GM12878 (cell line): ENCODE data around the gene LSAMP. TPM values are rescaled to one million over a fixed set of nuclear protein-coding genes. Genes with fewer than 3 reads are reported as not detected.

Experiments used
- ATAC-seq: fragments of 200-7000 bp; cut with Tn5 transposase; 3 replicates; pipeline ENCODE4 v1.9.1; 2020; ENCODE audit warnings: mild to moderate bottlenecking, moderate library complexity
- BruUV-seq: library from RNA; stranded (reverse); fragments of 400-500 nt; replicated peaks from 2 replicates; lab custom pipeline; 2021; lab: Mats Ljungman, UMichigan
- CTCF ChIA-PET: fragments of 300-600 bp; sonication (Branson Sonifier 250); formaldehyde crosslinking; extraction: SDS; loops from one replicate; lab custom pipeline; 2021; ENCODE audit warnings: inconsistent platforms; lab: Yijun Ruan, JAX
- POLR2A ChIA-PET: fragments of 350-600 bp; formaldehyde crosslinking; extraction: SDS; loops from one replicate; lab custom pipeline; 2021; ENCODE audit warnings: inconsistent platforms; lab: Charles Lee
- RAD21 ChIA-PET: fragments of 300-600 bp; sonication (Branson Sonifier 250); formaldehyde crosslinking; loops from one replicate; lab custom pipeline; 2023; ENCODE audit warnings: antibody characterized with exemption; ENCODE audit not compliant: unreplicated experiment; lab: Charles Lee
- SMC1A ChIA-PET: fragments of 300-600 bp; sonication (Branson Sonifier 250); formaldehyde crosslinking; loops from one replicate; lab custom pipeline; 2023; ENCODE audit not compliant: unreplicated experiment, uncharacterized antibody; lab: Charles Lee
- DNase-seq: peaks from one replicate; pipeline ENCODE4 v3.0.0-alpha.2; 2011; ENCODE audit warnings: low read depth, low spot score
- FAIRE-seq: peaks from 3 replicates; lab custom pipeline; 2011; peaks lifted over from hg19 to GRCh38; lab: Jason Lieb, UNC
- H2AFZ ChIP-seq: 2 replicates; pipeline ENCODE4 v1.6.0; 2011; ENCODE audit warnings: low read depth, low read length, control low read depth; ENCODE audit not compliant: control insufficient read depth
- H3K27ac ChIP-seq: 2 replicates; pipeline ENCODE4 v1.5.1; 2011; ENCODE audit warnings: control low read depth; ENCODE audit not compliant: control insufficient read depth, insufficient read depth
- H3K27me3 ChIP-seq, 2 experiments: replicated peaks in 1 of 2; 2 replicates each; pipeline versions ENCODE4 v1.6.0 to v1.6.1; 2011; ENCODE audit warnings: low read length in 1 of 2; ENCODE audit not compliant: control insufficient read depth in 2 of 2, insufficient read depth in 2 of 2
- H3K36me3 ChIP-seq, 2 experiments: 2 replicates each; pipeline ENCODE4 v1.5.1; 2011; ENCODE audit warnings: low read length in 1 of 2; ENCODE audit not compliant: control insufficient read depth in 2 of 2, insufficient read depth in 2 of 2
- H3K4me1 ChIP-seq: 2 replicates; pipeline ENCODE4 v1.6.1; 2011; ENCODE audit warnings: mild to moderate bottlenecking, low read length, moderate library complexity, mixed read lengths; ENCODE audit not compliant: control insufficient read depth, insufficient read depth
- H3K4me2 ChIP-seq: 2 replicates; pipeline ENCODE4 v1.6.0; 2011; ENCODE audit warnings: control low read depth; ENCODE audit not compliant: control insufficient read depth, insufficient read depth
- H3K4me3 ChIP-seq: fragments of 200-600 bp; sonication (generic); 2 replicates; pipeline ENCODE4 v1.5.1; 2016
- H3K79me2 ChIP-seq: 2 replicates; pipeline ENCODE4 v1.6.0; 2011; ENCODE audit warnings: low read length; ENCODE audit not compliant: control insufficient read depth, insufficient read depth
- H3K9ac ChIP-seq: 2 replicates; pipeline ENCODE4 v1.8.0; 2011; ENCODE audit warnings: low read length, control low read depth, mixed read lengths; ENCODE audit not compliant: control insufficient read depth, insufficient read depth
- H3K9me3 ChIP-seq: replicated peaks from 3 replicates; pipeline ENCODE4 v1.5.1; 2011; ENCODE audit warnings: mild to moderate bottlenecking, low read length; ENCODE audit not compliant: control insufficient read depth, insufficient read depth
- H4K20me1 ChIP-seq: 2 replicates; pipeline ENCODE4 v1.6.0; 2011; ENCODE audit not compliant: control insufficient read depth, insufficient read depth
- BHLHE40 ChIP-seq, 2 experiments: fragments of 450-650 bp in 1 of 2; IDR thresholded peaks; 2 replicates each; pipeline ENCODE4 v1.6.1; 2011 to 2017; ENCODE audit warnings: low read depth in 2 of 2, borderline replicate concordance in 1 of 2, improper control_type of control experiment in 1 of 2, low read length in 1 of 2, mild to moderate bottlenecking in 1 of 2
- CREB1 ChIP-seq: IDR thresholded peaks from 2 replicates; pipeline ENCODE4 v1.6.1; 2012; ENCODE audit warnings: low read depth, mild to moderate bottlenecking, inconsistent platforms
- CREM ChIP-seq: IDR thresholded peaks from 2 replicates; pipeline ENCODE4 v1.6.1; 2014; ENCODE audit warnings: antibody characterized with exemption, low read depth
- FOXK2 ChIP-seq: fragments of 450-650 bp; IDR thresholded peaks from 2 replicates; pipeline ENCODE4 v1.6.1; 2017; ENCODE audit warnings: mild to moderate bottlenecking, moderate library complexity
- FOXM1 ChIP-seq: IDR thresholded peaks from 2 replicates; pipeline ENCODE4 v1.6.1; 2012; ENCODE audit warnings: low read depth, mild to moderate bottlenecking, inconsistent platforms, low read length, moderate library complexity
- RAD21 ChIP-seq: IDR thresholded peaks from 2 replicates; pipeline ENCODE4 v1.6.1; 2011; ENCODE audit warnings: mild to moderate bottlenecking, low read depth, low read length, moderate library complexity; ENCODE audit not compliant: insufficient read depth
- RFX5 ChIP-seq: IDR thresholded peaks from 2 replicates; pipeline ENCODE4 v1.6.1; 2011; ENCODE audit warnings: low read depth, low read length, improper control_type of control experiment
- RUNX3 ChIP-seq: IDR thresholded peaks from 2 replicates; pipeline ENCODE4 v1.6.1; 2012; ENCODE audit warnings: low read length, inconsistent platforms
- SMARCA5 ChIP-seq: fragments of 450-650 bp; IDR thresholded peaks from 2 replicates; pipeline ENCODE4 v1.6.1; 2017; ENCODE audit warnings: mild to moderate bottlenecking
- SMC3 ChIP-seq: IDR thresholded peaks from 2 replicates; pipeline ENCODE4 v1.6.1; 2011; ENCODE audit warnings: low read length, improper control_type of control experiment, borderline replicate concordance
- ZNF24 ChIP-seq: fragments of 450-650 bp; IDR thresholded peaks from 2 replicates; pipeline ENCODE4 v1.6.1; 2017; ENCODE audit warnings: antibody characterized with exemption, mild to moderate bottlenecking
- ZNF384 ChIP-seq: IDR thresholded peaks from 2 replicates; pipeline ENCODE4 v1.6.1; 2012; ENCODE audit warnings: low read depth, mild to moderate bottlenecking, low read length, improper control_type of control experiment, borderline replicate concordance
- WGBS: methylation state at CpG from one replicate; pipeline ENCODE4 v1.1.6; 2016; ENCODE audit warnings: low lambda C conversion rate; ENCODE audit not compliant: insufficient replicate concordance, insufficient coverage; ENCODE audit errors: missing lambda C conversion rate; 5-methylcytosine and 5-hydroxymethylcytosine counted together
- in situ Hi-C: fragments of 300-500 bp; cut with MboI; formaldehyde crosslinking; loops from 9 replicates; pipeline ENCODE4 v1.14.3; 2018; ENCODE audit warnings: mixed read lengths
- intact Hi-C: fragments of 100-400 bp; cut with micrococcal nuclease; formaldehyde crosslinking; loops from one replicate; pipeline ENCODE4 v1.14.2; 2022; ENCODE audit not compliant: unreplicated experiment
- polyA plus RNA-seq, 11 experiments: library from polyadenylated mRNA; depleted of rRNA in 4 of 11; unstranded in 6 of 11; stranded (reverse) in 5 of 11; fragments of >200 nt; fragmentation: Nextera tagmentation in 4 of 11; fragmentation: Illumina TruSeq in 1 of 11; extraction: Ambion mirVana in 4 of 11; extraction: Trizol in 1 of 11; gene quantifications; 1 replicate in 1 of 11; 2 replicates in 10 of 11; pipeline versions ENCODE4 v1.2.1 to v1.2.3, GENCODE V29; 2011 to 2016; ENCODE audit warnings: inconsistent platforms in 2 of 11, missing spikeins in 2 of 11, low read depth in 1 of 11
- total RNA-seq, 4 experiments: library from RNA; depleted of rRNA in 3 of 4; stranded (reverse); fragments of >200 nt in 3 of 4; fragmentation: Illumina TruSeq in 1 of 4; extraction: Trizol in 1 of 4; gene quantifications; 2 replicates each; pipeline versions ENCODE4 v1.2.1 to v1.2.3, GENCODE V29; 2013 to 2021
- TF ChIP-seq, protein P1 (sequence below): fragments of 450-650 bp; IDR thresholded peaks from 2 replicates; pipeline ENCODE4 v1.6.1; 2016; ENCODE audit warnings: mild to moderate bottlenecking
- TF ChIP-seq, protein P2 (sequence below): IDR thresholded peaks from 2 replicates; pipeline ENCODE4 v1.6.1; 2011; ENCODE audit warnings: low read depth, mild to moderate bottlenecking, low read length, moderate library complexity, borderline replicate concordance; ENCODE audit errors: extremely low read depth
- TF ChIP-seq, protein P3 (sequence below): fragments of 450-650 bp; IDR thresholded peaks from 2 replicates; pipeline ENCODE4 v1.6.1; 2017; ENCODE audit warnings: mild to moderate bottlenecking
- TF ChIP-seq, protein P4 (sequence below), 3 experiments: IDR thresholded peaks in 2 of 3; conservative IDR thresholded peaks in 1 of 3; 2 replicates each; pipeline ENCODE4 v1.5.1; 2011; ENCODE audit warnings: low read depth in 3 of 3, low read length in 3 of 3, mild to moderate bottlenecking in 3 of 3, control low read depth in 2 of 3, moderate library complexity in 2 of 3, inconsistent platforms in 1 of 3, mixed read lengths in 1 of 3; ENCODE audit not compliant: control insufficient read depth in 2 of 3, insufficient read depth in 1 of 3; ENCODE audit errors: extremely low read depth in 1 of 3

LSAMP gene
- total and polyA plus RNA-seq, 10 of the 15 experiments (the other 5 are each of a cell fraction or from before 2014, with no cell fraction given) = 2.0 to 12.7 (median 6.5) TPM

GRCh38 chr3:115819785-115820384 is 625.4 kb downstream of the LSAMP start:
- no peaks in the 10 kb centered on the region for H3K4me1 ChIP-seq
- H3K79me2 ChIP-seq = no peaks in the 10 kb centered on the region
- no peaks in the 10 kb centered on the region for H4K20me1 ChIP-seq
- no peak overlapping the region for H3K27ac ChIP-seq
- H3K27me3 ChIP-seq = no peaks in the 10 kb centered on the region
- no peak overlapping the region for H2AFZ ChIP-seq
- H3K4me3 ChIP-seq = no peak overlapping the region
- no peak overlapping the region for H3K4me2 ChIP-seq
- 22% methylated on average over 6 of the region's 6 CpGs for WGBS
- ATAC-seq (peak; percentile 96), DNase-seq (peak; percentile 45), FAIRE-seq (peak; percentile 89)
- in situ Hi-C loops (loop anchor here (25.0 kb wide), 1 partner anchor 983 kb away; no protein-coding TSS in a partner anchor), intact Hi-C loops (loop anchor here (5.0 to 10.0 kb wide), 3 partner anchors 725 to 985 kb away; no protein-coding TSS in a partner anchor)
- H3K36me3 ChIP-seq = no peaks in the 10 kb centered on the region
- ChIA-PET CTCF (interaction anchor here (0.9 to 2.3 kb wide), 7 partner anchors 10 to 937 kb away, joined by 3 to 20 read pairs (median 4); no protein-coding TSS in a partner anchor), SMC1A (interaction anchor here (0.9 to 1.5 kb wide), 4 partner anchors 15 to 126 kb away, joined by 3 to 7 read pairs (median 3); no protein-coding TSS in a partner anchor), POLR2A (no interaction called here), RAD21 (no interaction called here)
- H3K9me3 ChIP-seq = no peaks in the 10 kb centered on the region
- H3K9ac ChIP-seq = no peak overlapping the region
- no TSS peak for BruUV-seq
- TF ChIP-seq CREB1 (peak; percentile 54; the same call in 1 of the 2 replicates), SMARCA5 (0 out of 2 replicates have a peak, but pooled peaks have one; percentile 55), ZNF384 (peak; percentile 99), RUNX3 (peak; percentile 91), BHLHE40 (IDR thresholded peaks at IDR 0.05; ENCODE audit: borderline replicate concordance in 1 of 2, low read depth in 2 of 2, low read length in 1 of 2) (0 out of 4 replicates have a peak, but pooled peaks have one; percentile 15 to 24), CREM (0 out of 2 replicates have a peak, but pooled peaks have one; percentile 46), RAD21 (peak; percentile 79), FOXM1 (peak; percentile 66; the same call in 1 of the 2 replicates), FOXK2 (no peak), SMC3 (peak; percentile 89), RFX5 (no peak), ZNF24 (peak; percentile 45; the same call in 1 of the 2 replicates)
- TF ChIP-seq, protein P1, sequence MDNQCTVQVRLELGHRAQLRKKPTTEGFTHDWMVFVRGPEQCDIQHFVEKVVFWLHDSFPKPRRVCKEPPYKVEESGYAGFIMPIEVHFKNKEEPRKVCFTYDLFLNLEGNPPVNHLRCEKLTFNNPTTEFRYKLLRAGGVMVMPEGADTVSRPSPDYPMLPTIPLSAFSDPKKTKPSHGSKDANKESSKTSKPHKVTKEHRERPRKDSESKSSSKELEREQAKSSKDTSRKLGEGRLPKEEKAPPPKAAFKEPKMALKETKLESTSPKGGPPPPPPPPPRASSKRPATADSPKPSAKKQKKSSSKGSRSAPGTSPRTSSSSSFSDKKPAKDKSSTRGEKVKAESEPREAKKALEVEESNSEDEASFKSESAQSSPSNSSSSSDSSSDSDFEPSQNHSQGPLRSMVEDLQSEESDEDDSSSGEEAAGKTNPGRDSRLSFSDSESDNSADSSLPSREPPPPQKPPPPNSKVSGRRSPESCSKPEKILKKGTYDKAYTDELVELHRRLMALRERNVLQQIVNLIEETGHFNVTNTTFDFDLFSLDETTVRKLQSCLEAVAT = no peak
- TF ChIP-seq, protein P2, sequence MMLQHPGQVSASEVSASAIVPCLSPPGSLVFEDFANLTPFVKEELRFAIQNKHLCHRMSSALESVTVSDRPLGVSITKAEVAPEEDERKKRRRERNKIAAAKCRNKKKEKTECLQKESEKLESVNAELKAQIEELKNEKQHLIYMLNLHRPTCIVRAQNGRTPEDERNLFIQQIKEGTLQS = peak; percentile 33; the same call in 1 of the 2 replicates
- TF ChIP-seq, protein P3, sequence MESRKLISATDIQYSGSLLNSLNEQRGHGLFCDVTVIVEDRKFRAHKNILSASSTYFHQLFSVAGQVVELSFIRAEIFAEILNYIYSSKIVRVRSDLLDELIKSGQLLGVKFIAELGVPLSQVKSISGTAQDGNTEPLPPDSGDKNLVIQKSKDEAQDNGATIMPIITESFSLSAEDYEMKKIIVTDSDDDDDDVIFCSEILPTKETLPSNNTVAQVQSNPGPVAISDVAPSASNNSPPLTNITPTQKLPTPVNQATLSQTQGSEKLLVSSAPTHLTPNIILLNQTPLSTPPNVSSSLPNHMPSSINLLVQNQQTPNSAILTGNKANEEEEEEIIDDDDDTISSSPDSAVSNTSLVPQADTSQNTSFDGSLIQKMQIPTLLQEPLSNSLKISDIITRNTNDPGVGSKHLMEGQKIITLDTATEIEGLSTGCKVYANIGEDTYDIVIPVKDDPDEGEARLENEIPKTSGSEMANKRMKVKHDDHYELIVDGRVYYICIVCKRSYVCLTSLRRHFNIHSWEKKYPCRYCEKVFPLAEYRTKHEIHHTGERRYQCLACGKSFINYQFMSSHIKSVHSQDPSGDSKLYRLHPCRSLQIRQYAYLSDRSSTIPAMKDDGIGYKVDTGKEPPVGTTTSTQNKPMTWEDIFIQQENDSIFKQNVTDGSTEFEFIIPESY = 0 out of 2 replicates have a peak, but pooled peaks have one; percentile 21
- TF ChIP-seq, protein P4, sequence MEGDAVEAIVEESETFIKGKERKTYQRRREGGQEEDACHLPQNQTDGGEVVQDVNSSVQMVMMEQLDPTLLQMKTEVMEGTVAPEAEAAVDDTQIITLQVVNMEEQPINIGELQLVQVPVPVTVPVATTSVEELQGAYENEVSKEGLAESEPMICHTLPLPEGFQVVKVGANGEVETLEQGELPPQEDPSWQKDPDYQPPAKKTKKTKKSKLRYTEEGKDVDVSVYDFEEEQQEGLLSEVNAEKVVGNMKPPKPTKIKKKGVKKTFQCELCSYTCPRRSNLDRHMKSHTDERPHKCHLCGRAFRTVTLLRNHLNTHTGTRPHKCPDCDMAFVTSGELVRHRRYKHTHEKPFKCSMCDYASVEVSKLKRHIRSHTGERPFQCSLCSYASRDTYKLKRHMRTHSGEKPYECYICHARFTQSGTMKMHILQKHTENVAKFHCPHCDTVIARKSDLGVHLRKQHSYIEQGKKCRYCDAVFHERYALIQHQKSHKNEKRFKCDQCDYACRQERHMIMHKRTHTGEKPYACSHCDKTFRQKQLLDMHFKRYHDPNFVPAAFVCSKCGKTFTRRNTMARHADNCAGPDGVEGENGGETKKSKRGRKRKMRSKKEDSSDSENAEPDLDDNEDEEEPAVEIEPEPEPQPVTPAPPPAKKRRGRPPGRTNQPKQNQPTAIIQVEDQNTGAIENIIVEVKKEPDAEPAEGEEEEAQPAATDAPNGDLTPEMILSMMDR (IDR thresholded peaks at IDR 0.05 in 2 of 3, conservative IDR thresholded peaks at IDR 0.05 in 1 of 3; ENCODE audit: control insufficient read depth in 2 of 3, extremely low read depth in 1 of 3, insufficient read depth in 1 of 3, low read depth in 3 of 3, low read length in 3 of 3) = peak; percentile 93 to 100 (median 99)
